ENCODE measurements around the gene UFL1.

The UFL1 gene

DNA sequence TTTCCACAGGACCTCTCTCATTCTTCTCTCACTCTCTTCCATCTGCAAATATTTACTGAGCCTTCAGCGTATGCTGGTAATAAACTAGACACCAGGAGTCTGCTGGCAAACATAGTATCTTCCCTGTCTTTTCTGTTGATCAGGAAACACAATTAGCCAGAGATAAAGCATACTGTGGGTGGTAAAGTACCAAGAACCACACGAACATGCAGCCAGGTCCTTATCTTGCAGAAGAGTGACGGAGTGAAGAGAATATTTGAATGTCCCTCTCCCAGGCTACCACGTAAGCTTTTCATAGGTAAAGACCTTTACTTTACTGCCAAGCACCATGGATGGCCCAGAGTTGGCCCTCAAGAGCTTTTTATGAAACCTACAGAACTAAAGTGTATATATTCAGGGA, 54.6 kb downstream of the UFL1 start:
- DNase-seq = no peak

DNA sequence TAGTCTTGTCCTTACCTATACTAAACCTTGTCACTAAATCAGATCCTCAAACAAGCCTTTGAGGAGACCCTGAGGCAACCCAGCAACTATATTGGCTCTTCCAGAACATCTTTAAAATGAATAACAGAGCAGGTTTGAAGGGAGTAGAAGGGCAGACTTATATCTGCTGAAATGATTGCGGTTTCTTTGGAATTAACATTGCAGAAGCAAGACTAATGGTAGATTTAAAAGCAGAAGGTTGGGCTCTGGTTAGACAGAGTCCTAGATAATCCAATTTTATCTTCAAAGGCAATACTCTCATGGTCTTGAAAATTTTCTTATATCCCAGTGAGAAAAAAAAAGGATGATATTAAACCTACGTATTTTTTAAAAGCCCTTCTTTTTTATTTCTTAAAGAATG, 60.4 kb downstream of the UFL1 start:
- DNase-seq = no peak

DNA sequence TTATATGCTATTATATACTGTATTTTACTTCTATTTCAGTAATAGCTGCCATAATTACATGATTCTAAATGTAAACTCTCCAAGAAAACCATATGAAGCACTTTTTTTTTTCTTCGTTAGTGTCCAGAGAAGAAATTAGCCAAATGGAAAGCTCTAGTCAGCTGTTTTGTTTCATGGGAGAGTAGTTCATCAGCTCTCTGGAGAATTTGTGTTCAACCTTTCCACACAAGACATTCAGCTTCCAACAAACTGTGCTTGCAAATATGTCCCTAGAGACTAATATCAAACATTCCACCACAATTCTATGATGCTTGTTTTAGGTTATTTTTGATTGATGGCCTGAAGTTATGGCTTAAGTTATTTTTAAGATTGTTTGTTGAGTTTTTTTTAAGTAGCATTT, 60.8 kb downstream of the UFL1 start:
- DNase-seq = no peak

DNA sequence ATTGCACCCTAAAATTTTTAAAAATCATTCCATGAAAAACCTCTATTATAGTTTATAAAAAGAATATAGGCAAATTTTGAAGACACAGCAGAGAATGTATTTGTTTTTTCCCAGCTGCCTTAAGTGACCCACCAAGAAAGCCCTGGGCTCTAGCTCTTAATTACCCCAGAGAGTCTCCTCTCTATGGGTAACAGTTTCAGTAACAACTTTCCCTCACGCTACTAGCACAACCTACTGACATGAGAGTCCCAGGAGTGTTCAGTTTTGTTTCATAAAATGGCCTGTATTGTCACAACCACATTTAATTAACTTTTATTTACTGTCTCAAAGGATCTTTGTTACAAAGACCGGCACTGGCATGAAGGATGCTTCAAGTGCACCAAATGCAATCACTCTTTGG, 82.8 kb downstream of the UFL1 start:
- DNase-seq = no peak
